Hematopoietic multipotent progenitor cell treated with erythropoietin and hydrocortisone succinate and interleukin-3 and kit ligand, for 8 days (in vitro differentiated cells): Measurements from ENCODE around the gene GNAT1.
A peak's percentile ranks its signal among the peaks of the same experiment; 100 is the strongest.
"Not testable (repeated sequence)": the region's sequence is repeated elsewhere in the genome, so short reads cannot be mapped to it uniquely, and the experiment has no call there.

ENCODE experiments used
- DNase-seq: peaks from one replicate; pipeline ENCODE4 v3.0.0-alpha.2; 2015

GNAT1 gene

GRCh38 chr3:50243543-50243895, 52.1 kb downstream of the GNAT1 start:
- DNase-seq: no peak

GRCh38 chr3:50244813-50245212, 53.4 kb downstream of the GNAT1 start:
- not testable (repeated sequence) for DNase-seq

DNA sequence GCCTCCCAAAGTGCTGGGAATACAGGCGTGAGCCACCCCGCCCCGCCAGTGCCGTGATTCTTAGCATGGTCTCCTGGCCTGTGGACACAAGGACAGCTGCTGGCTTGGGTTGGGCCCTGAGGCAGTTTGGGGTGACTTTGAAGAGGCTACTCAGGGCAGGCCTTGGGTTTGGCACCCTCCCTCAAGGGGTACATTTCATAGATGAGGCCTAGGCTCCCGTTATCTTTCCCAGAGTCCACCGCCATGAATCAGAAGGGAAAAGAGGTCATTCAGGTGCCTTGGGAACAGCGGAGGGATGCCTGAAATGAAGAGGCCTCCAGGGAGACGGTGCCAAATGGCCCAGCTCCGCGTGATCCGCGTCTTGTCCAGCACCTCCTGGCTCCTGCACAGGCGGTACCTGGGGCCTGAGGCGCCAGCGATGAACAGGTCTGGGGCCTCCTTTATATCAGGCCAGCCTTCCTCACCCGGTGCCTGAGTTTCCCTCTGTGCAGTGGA, 53.9 kb downstream of the GNAT1 start:
- DNase-seq: no peak

- peak; percentile 89 for DNase-seq
Observed at GRCh38 chr3:50245831-50246516, 54.6 kb downstream of the GNAT1 start.

GRCh38 chr3:50246517-50246954, 55.1 kb downstream of the GNAT1 start:
- DNase-seq: peak; percentile 77
